ENCODE data around the gene EPHA7.

The EPHA7 gene

DNA sequence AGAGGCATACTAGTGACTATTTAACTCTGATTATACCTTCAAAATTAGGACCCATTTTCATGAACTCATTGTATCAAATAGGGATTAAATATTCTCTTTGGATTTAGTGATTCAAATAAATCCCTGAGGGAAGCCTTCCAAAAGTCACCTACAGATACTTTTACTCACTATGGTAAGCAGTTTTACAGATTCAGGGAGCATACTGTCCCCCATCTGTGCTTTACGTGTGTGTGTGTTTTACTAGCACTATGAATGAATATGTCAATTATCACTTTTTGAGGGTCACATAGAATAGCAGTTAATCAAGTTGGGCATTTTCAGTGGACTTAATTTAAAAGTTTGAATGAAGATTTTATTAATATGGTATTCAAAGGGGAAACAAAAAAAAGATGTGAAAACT lies 96.7 kb downstream of the EPHA7 start:
- TF ChIP-seq, protein P1, sequence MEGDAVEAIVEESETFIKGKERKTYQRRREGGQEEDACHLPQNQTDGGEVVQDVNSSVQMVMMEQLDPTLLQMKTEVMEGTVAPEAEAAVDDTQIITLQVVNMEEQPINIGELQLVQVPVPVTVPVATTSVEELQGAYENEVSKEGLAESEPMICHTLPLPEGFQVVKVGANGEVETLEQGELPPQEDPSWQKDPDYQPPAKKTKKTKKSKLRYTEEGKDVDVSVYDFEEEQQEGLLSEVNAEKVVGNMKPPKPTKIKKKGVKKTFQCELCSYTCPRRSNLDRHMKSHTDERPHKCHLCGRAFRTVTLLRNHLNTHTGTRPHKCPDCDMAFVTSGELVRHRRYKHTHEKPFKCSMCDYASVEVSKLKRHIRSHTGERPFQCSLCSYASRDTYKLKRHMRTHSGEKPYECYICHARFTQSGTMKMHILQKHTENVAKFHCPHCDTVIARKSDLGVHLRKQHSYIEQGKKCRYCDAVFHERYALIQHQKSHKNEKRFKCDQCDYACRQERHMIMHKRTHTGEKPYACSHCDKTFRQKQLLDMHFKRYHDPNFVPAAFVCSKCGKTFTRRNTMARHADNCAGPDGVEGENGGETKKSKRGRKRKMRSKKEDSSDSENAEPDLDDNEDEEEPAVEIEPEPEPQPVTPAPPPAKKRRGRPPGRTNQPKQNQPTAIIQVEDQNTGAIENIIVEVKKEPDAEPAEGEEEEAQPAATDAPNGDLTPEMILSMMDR (IDR thresholded peaks at IDR 0.05; ENCODE audit: low read depth, low read length) = no peak
- H3K4me3 ChIP-seq (replicated peaks in 1 of 2; ENCODE audit: low read depth in 2 of 2, low read length in 2 of 2) = no peak overlapping the region
- DNase-seq (ENCODE audit: low read depth in 2 of 2) = no peak

DNA sequence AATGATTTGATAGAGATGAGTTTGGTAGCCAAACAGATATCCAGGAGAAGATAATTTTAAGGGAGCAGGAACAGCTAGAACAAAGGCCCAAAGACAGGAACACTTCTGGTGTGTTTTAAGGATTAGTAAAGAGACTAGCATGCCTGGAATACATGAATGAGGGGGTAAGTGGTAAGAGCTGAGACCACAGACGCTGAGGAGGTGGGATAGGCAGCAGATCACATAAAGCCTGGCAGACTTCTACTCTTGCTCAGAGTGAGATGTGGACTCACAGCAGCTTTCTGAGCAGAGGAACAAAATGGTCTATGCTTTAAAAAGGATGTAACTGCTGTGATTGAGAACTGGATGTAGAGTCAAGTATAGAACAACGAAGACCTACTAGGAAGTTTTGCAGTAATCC lies 100.1 kb downstream of the EPHA7 start:
- H3K4me3 ChIP-seq (replicated peaks in 1 of 2; ENCODE audit: low read depth in 2 of 2, low read length in 2 of 2) = no peak overlapping the region
- no peak for DNase-seq (ENCODE audit: low read depth in 2 of 2)
- TF ChIP-seq, protein P1 (IDR thresholded peaks at IDR 0.05; ENCODE audit: low read depth, low read length) = no peak

DNA sequence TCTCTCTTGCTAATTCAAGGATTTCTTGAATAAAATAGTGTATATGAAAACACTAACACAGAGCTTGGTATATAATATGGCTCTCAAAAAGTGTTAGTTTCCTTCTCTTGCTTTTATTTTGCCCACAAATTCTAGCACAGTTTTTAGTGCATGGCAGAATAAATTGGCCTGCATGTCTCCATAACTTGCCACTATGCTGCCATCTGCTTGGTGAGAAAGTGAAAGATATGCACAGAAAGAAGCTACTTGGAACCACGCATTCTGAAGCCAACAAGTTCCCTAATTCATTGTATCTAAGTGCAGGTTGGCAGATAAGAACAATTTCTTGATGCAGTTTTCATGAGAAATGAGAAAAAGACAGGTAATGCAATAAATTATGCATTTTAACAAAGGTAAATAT lies 101.2 kb downstream of the EPHA7 start:
- TF ChIP-seq, protein P1 (IDR thresholded peaks at IDR 0.05; ENCODE audit: low read depth, low read length) = no peak

DNA sequence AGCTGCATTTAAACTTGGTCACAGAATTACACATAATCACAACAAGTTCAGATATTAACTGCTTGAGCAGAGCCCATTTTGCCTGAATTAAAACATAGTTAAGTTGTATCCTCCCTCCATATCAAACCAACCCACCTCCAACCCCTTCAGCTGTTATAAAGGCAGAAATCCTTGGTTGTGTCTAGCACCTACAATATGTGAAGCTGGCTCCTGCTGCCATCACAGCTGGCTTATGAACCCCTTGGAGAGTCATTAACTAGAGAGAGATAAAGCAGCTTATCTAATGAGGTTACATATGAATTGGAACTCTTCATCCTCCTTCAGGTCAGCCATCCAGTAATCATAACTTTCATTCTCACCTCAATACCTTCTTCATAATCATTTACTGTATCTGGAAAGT lies 101.8 kb downstream of the EPHA7 start:
- H3K4me3 ChIP-seq (replicated peaks in 1 of 2; ENCODE audit: low read depth in 2 of 2, low read length in 2 of 2) = no peak overlapping the region
- TF ChIP-seq, protein P1 (IDR thresholded peaks at IDR 0.05; ENCODE audit: low read depth, low read length) = no peak
- no peak for DNase-seq (ENCODE audit: low read depth in 2 of 2)

More for the DNA sequence above, 101.2 kb downstream of the EPHA7 start:
- H3K4me3 ChIP-seq (replicated peaks in 1 of 2; ENCODE audit: low read depth in 2 of 2, low read length in 2 of 2) = no peak overlapping the region
- no peak for DNase-seq (ENCODE audit: low read depth in 2 of 2)

DNA sequence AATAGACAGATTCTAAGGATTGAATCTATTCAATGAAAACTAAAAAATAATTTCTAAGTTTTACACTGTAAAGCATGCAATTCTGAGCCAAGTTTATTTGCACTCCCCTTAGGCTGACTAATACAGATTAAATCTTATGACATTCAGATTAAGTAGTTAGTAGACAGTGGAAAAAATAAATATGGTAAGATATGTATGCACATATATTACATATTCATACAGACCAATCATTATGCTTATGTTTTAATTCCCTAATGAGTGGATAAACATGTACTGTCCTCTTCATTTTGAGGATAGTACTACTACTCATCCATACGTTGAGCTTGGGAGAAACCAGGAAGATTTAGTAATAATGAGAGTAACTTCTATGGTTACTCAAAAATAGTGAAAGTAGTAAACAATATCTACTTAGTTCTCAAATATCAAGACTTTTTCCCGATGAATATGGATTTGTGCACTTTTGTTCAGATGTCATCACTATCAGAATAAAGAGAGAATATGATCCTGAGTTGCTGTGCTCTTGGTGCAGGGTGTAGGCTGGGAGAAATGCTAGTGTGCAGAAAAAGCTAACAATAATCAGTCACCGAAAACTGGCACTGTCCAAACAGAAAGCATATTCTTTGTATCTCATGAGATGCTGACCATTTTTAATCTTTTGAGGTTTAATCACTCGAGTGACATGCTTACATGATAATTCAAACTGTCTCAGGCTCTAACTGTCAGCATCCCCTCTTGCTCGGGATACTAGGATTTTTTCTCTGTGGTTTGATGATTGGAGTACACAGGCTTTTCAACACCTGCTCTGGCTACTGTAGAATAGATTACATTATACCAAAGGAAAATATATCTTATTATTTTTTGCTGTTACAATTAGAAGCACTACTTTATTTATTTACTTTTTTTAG lies 111.6 kb downstream of the EPHA7 start:
- DNase-seq (ENCODE audit: low read depth in 2 of 2) = no peak
- TF ChIP-seq, protein P1 (IDR thresholded peaks at IDR 0.05; ENCODE audit: low read depth, low read length) = no peak
- no peak overlapping the region for H3K4me3 ChIP-seq (replicated peaks in 1 of 2; ENCODE audit: low read depth in 2 of 2, low read length in 2 of 2)

DNA sequence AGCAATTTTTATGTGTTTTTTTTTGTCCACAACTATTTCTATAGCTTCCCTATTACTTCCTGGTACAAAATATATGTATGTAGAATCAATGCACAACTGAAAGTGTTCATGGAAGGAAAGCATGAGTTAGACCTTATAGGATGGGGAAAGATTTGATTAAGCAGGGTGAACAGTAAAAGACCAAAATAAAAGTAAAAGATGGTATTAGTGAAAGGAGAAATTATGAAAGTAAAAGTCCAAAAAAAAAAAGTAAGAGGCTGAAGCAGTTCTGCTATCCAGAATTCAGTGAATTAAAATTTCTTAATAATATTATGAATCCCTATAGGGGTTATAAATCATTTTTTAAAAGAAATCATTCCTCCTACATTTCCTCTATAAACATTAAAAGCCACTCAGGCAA lies 114.3 kb downstream of the EPHA7 start:
- TF ChIP-seq, protein P1 (IDR thresholded peaks at IDR 0.05; ENCODE audit: low read depth, low read length) = no peak
- no peak for DNase-seq (ENCODE audit: low read depth in 2 of 2)
- no peak overlapping the region for H3K4me3 ChIP-seq (replicated peaks in 1 of 2; ENCODE audit: low read depth in 2 of 2, low read length in 2 of 2)
